Measurements from ENCODE around the gene GSK3A. TPM values are rescaled to one million over a fixed set of nuclear protein-coding genes. Genes with fewer than 3 reads are reported as not detected.

GSK3A gene
- total and polyA plus RNA-seq, 2 donors (not counting 1 experiment from before 2014, with no cell fraction given), result 38.5 to 42.0 TPM

GRCh38 chr19:42287827-42288107 lies 45.4 kb upstream of the GSK3A start:
- no peak for DNase-seq
- POLR2A ChIA-PET, result interaction anchor here (0.7 kb wide), 1 partner anchor 157 kb away, joined by 3 read pairs; no protein-coding TSS in a partner anchor
- peaks cover 24% of the 10 kb centered on the region for H3K4me1 Mint-ChIP-seq

More at GRCh38 chr19:42287827-42288107, 45.4 kb upstream of the GSK3A start:
- Histone ChIP-seq H3K9me3 (ENCODE audit: control extremely low read depth in 1 of 3, control insufficient read depth in 2 of 3, insufficient read depth in 1 of 3, low read length in 2 of 3) (no peaks in the 10 kb centered on the region), H3K4me3 (ENCODE audit: control extremely low read depth in 1 of 5, extremely low read depth in 1 of 5, insufficient read depth in 1 of 5, low read depth in 2 of 5, low read length in 4 of 5) (no peak overlapping the region), H3K36me3 (replicated peaks in 1 of 2; ENCODE audit: control extremely low read depth in 1 of 2, control insufficient read depth in 1 of 2, extremely low read depth in 1 of 2, insufficient read depth in 2 of 2, low read length in 1 of 2) (peaks cover 1 to 60% of the 10 kb centered on the region in 2 experiments), H3K9ac (ENCODE audit: low read length) (no peak overlapping the region), H3K4me1 (ENCODE audit: control insufficient read depth in 2 of 2, insufficient read depth in 2 of 2, low read length in 2 of 2) (peaks cover 25 to 31% of the 10 kb centered on the region in 2 donors), H3K4me2 (replicated peaks; ENCODE audit: low read depth, low read length, poor library complexity, severe bottlenecking) (no peak overlapping the region), H4K20me1 (ENCODE audit: control insufficient read depth, insufficient read depth, low read length, poor library complexity, severe bottlenecking) (peaks cover 46% of the 10 kb centered on the region), H3K27me3 (replicated peaks in 1 of 4; ENCODE audit: control extremely low read depth in 1 of 4, control insufficient read depth in 3 of 4, insufficient read depth in 4 of 4, low read length in 3 of 4) (no peaks in the 10 kb centered on the region), H2AFZ (ENCODE audit: insufficient read depth, low read depth, low read length, poor library complexity, severe bottlenecking) (no peak overlapping the region), H3K27ac (ENCODE audit: low read length in 2 of 2) (no peak overlapping the region), H3K79me2 (ENCODE audit: control insufficient read depth, insufficient read depth, low read length) (peaks cover 18% of the 10 kb centered on the region)
- intact Hi-C loops (cut with micrococcal nuclease), result no loop called here
- WGBS (ENCODE audit: insufficient coverage), result 97% methylated on average over 8 of the region's 10 CpGs
- Mint-ChIP-seq H3K9me3 (ENCODE audit: insufficient read depth) (no peaks in the 10 kb centered on the region), H3K4me3 (no peak overlapping the region), H3K27ac (peak overlapping the region; percentile 26), H3K27me3 (no peaks in the 10 kb centered on the region)
- ATAC-seq (ENCODE audit: low read depth), result no peak
- CTCF ChIA-PET, result interaction anchor here (1.2 to 2.9 kb wide), 4 partner anchors 8 to 178 kb away, joined by 3 to 12 read pairs (median 7); partner anchors contain the start of gene POU2F2
- TF ChIP-seq EZH2 (IDR thresholded peaks at IDR 0.05; ENCODE audit: borderline replicate concordance, insufficient read depth, low read depth, low read length, poor library complexity, severe bottlenecking) (no peak), CTCF (IDR thresholded peaks at IDR 0.05) (no peak)
